GM12873 (cell line): Measurements from ENCODE around the gene PLPP1.

Source experiments
- TF ChIP-seq, protein P1 (sequence below): IDR thresholded peaks from 2 replicates; pipeline ENCODE4 v1.5.1; 2012; ENCODE audit warnings: low read depth, mild to moderate bottlenecking, moderate library complexity, low read length, control low read depth; ENCODE audit not compliant: insufficient read depth; ENCODE audit errors: missing control alignments

The PLPP1 gene

DNA sequence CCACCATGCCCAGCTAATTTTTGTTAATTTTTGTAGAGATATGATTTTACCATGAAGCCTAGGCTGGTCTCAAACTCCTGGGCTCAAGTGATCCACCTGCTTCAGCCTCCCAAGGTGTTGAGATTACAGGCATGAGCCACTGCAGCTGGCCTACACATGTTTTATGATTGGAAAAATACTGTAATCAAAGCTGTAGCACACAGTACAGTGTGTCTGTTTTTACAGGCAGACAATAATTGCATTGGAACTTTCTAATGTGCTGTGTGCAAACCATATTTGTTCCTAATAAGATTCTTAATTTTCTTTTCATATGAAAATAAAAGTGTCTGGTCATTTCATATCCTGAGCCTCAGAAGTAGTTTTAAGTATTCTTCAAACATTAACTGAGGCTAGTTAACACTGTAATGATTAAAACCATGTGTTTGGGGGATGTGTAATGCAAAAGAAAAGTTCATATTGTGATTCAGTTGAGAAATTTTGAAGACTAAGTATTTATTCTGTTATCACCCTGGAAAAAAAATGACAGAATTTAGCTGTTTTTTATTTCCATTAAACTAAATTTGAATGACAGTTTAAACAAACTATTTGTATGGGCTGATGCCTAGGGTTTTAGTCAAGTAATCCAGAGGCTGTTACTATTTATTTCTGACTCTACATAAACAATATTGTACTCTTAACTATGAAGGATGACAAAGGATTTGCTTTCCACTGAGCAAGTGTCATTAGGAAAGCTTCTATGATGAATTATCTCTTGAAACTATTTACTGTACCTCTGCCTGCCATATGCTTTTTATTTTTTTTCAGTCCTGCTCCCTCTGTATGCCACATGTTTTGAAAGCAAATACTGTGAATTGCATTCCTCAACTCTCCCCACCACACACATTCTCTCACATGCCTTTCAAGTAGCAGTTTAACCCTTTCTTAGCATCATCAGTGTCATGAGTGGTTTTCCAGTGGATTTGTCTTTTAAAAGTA lies 115.5 kb downstream of the PLPP1 start:
- TF ChIP-seq, protein P1, sequence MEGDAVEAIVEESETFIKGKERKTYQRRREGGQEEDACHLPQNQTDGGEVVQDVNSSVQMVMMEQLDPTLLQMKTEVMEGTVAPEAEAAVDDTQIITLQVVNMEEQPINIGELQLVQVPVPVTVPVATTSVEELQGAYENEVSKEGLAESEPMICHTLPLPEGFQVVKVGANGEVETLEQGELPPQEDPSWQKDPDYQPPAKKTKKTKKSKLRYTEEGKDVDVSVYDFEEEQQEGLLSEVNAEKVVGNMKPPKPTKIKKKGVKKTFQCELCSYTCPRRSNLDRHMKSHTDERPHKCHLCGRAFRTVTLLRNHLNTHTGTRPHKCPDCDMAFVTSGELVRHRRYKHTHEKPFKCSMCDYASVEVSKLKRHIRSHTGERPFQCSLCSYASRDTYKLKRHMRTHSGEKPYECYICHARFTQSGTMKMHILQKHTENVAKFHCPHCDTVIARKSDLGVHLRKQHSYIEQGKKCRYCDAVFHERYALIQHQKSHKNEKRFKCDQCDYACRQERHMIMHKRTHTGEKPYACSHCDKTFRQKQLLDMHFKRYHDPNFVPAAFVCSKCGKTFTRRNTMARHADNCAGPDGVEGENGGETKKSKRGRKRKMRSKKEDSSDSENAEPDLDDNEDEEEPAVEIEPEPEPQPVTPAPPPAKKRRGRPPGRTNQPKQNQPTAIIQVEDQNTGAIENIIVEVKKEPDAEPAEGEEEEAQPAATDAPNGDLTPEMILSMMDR: no peak

DNA sequence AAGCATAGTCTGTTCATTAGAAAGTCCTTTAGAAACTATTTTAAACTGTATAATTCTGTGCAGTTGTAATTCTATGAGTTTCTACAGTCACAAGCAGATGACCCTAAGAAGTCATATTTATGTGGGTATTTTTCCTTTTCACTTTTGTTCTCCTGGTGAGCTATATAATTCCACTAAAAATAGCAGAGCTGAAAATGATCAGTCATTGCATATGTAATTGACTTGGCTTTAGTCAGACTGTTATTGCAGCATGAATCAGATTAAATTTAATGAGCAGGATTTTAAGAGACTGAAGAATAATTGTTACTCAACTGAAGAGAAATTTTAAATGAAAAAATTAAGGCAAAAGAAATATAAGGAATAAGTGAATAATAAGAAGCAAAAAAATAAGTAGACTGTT lies 118.5 kb downstream of the PLPP1 start:
- TF ChIP-seq, protein P1: no peak

DNA sequence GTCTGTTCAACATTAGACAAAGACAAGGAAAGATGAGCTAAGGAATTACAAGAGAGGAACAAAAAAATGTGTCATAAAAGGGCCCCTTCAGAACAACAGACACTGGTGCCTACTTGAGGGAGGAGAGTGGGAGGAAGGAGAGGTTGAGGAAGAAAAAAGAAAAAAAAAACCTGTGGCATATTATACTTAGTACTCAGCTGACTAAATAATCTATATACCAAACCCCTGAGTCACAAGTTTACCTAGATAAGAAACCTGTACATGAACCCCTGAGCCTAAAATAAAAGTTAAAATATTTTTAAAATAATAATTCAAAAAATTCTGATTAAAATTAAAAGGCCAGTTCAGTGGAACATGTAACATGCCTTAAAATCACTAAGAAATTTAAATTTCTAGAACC lies 119.7 kb downstream of the PLPP1 start:
- TF ChIP-seq, protein P1: no peak

DNA sequence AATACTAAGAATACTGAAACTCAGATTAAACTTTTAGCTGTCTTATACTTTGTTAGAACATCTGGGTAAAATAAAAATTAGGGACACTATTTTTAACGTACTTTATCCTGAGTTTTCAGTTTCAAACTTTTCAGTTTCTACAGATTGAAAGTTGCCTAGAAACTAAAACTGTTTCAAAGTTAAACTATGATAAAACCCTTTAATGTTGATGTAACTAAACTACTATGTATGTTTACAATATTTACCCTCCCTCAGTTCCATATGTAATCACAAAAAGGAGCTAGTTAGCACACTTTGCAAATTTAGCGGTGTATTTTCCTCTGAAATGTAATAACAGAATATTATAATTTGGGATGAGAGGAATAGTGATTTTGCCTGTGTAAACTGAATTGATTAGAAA lies 121.1 kb downstream of the PLPP1 start:
- TF ChIP-seq, protein P1: no peak

DNA sequence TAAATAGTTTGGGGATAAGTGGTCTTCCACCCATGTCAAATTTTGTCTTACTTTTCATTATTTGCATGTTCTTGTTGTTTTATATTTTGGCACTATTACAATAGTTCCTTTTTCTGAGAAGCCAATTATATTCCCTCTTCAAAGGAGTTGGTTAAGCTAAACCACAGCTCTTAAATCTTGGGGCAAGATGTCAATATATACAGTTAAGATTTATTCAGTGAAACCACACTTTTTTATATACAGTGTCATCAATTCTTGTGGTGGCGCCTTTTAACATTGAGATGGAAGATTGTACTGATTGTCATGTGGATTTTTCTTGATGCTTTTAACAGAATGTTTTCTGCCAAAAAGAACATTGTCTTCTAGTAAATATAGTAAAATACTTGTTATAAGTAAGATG lies 122.9 kb downstream of the PLPP1 start:
- TF ChIP-seq, protein P1: no peak

DNA sequence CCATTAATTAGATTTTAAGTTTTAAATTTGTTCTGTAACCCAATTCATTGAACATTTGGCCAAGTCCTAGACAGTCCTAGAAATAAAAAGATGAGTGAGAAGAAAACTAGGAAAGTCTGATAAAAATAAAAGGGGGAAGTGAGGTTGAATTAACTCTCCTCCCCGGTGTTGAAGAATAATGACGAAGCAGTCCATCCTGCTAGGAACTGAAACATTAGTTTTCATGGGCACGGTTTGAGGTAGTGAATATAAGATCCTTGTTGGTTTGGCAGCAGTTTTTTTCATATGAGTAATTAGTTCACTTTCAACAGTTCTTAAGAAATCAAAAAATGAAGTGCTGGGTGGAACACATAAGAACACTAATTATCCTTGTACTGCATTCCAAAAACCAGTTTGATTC lies 123.9 kb downstream of the PLPP1 start:
- TF ChIP-seq, protein P1: no peak

DNA sequence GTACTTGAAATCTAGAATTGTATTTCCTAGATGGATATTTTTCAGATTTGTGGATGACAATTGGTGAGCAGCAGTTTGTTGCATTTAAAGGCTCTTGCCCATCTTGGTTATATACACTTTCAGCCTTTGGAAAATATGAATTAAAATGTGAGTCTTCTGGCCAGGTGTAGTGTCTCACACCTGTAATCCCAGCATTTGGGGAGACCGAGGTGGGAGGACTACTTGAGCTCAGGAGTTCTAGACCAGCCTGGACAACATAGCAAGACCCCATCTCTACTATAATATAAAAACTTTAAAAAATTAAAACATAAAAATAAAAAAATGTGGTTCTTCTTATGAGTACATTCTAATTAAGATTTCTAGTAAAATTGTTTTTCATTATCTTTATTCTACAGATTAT lies 125.0 kb downstream of the PLPP1 start:
- TF ChIP-seq, protein P1: no peak
